ENCODE results near the gene TMIGD3.

- TF ChIP-seq CTCF (conservative IDR thresholded peaks at IDR 0.05) (no peak), EZH2 (IDR thresholded peaks at IDR 0.05; ENCODE audit: low read depth) (no peak)
Measured at GRCh38 chr1:111513410-111514020, 10.1 kb upstream of the TMIGD3 start.
